ENCODE data around the gene RNU1-3.
"Not testable (repeated sequence)": the region's sequence is repeated elsewhere in the genome, so short reads cannot be mapped to it uniquely, and the experiment has no call there.

The RNU1-3 gene

GRCh38 chr1:16697152-16697551 lies 30.4 kb upstream of the RNU1-3 start:
- not testable (repeated sequence) for DNase-seq (ENCODE audit: low read depth); H3K4me3 ChIP-seq (ENCODE audit: low read depth, low read length)

- peak; percentile 8 for DNase-seq (ENCODE audit: low read depth)
- not testable (repeated sequence) for H3K4me3 ChIP-seq (ENCODE audit: low read depth, low read length)
These were observed 29.9 kb upstream of the RNU1-3 start for GRCh38 chr1:16696507-16697150.

GRCh38 chr1:16694308-16694702 lies 27.6 kb upstream of the RNU1-3 start:
- DNase-seq (ENCODE audit: low read depth); H3K4me3 ChIP-seq (ENCODE audit: low read depth, low read length): not testable (repeated sequence)

GRCh38 chr1:16693449-16694307 lies 26.9 kb upstream of the RNU1-3 start:
- not testable (repeated sequence) for H3K4me3 ChIP-seq (ENCODE audit: low read depth, low read length); DNase-seq (ENCODE audit: low read depth)

GRCh38 chr1:16692717-16693448 lies 26.1 kb upstream of the RNU1-3 start:
- H3K4me3 ChIP-seq (ENCODE audit: low read depth, low read length); DNase-seq (ENCODE audit: low read depth): not testable (repeated sequence)

GRCh38 chr1:16692283-16692682 lies 25.5 kb upstream of the RNU1-3 start:
- DNase-seq (ENCODE audit: low read depth); H3K4me3 ChIP-seq (ENCODE audit: low read depth, low read length): not testable (repeated sequence)

- not testable (repeated sequence) for DNase-seq (ENCODE audit: low read depth); H3K4me3 ChIP-seq (ENCODE audit: low read depth, low read length)
These were observed 24.4 kb upstream of the RNU1-3 start for GRCh38 chr1:16690971-16691682.

- not testable (repeated sequence) for DNase-seq (ENCODE audit: low read depth); H3K4me3 ChIP-seq (ENCODE audit: low read depth, low read length)
These were observed 20.5 kb upstream of the RNU1-3 start for GRCh38 chr1:16687132-16687800.

- not testable (repeated sequence) for H3K4me3 ChIP-seq (ENCODE audit: low read depth, low read length); DNase-seq (ENCODE audit: low read depth)
These were observed 19.0 kb upstream of the RNU1-3 start for GRCh38 chr1:16685445-16686371.

GRCh38 chr1:16684738-16685337 lies 18.1 kb upstream of the RNU1-3 start:
- H3K4me3 ChIP-seq (ENCODE audit: low read depth, low read length); DNase-seq (ENCODE audit: low read depth): not testable (repeated sequence)

- not testable (repeated sequence) for DNase-seq (ENCODE audit: low read depth); H3K4me3 ChIP-seq (ENCODE audit: low read depth, low read length)
These were observed 17.4 kb upstream of the RNU1-3 start for GRCh38 chr1:16684152-16684551.

- not testable (repeated sequence) for DNase-seq (ENCODE audit: low read depth); H3K4me3 ChIP-seq (ENCODE audit: low read depth, low read length)
These were observed 16.1 kb upstream of the RNU1-3 start for GRCh38 chr1:16682803-16683202.

- not testable (repeated sequence) for H3K4me3 ChIP-seq (ENCODE audit: low read depth, low read length); DNase-seq (ENCODE audit: low read depth)
These were observed 13.6 kb upstream of the RNU1-3 start for GRCh38 chr1:16680366-16680765.
